HG02678 (cell line): ENCODE results near the gene OBSL1.

ENCODE experiments used
- ATAC-seq: cut with Tn5 transposase; IDR thresholded peaks from one replicate; pipeline ENCODE4 v1.9.1; 2021; ENCODE audit warnings: mild to moderate bottlenecking, moderate library complexity; ENCODE audit not compliant: unreplicated experiment

Gene OBSL1

GRCh38 chr2:219567791-219568361, 3.5 kb downstream of the OBSL1 start:
- ATAC-seq = no peak

GRCh38 chr2:219567131-219567530, 4.2 kb downstream of the OBSL1 start:
- ATAC-seq = no peak

- ATAC-seq = no peak
Measured at GRCh38 chr2:219566640-219567039, 4.7 kb downstream of the OBSL1 start.

- ATAC-seq = no peak
Measured at GRCh38 chr2:219565130-219566080, 5.9 kb downstream of the OBSL1 start.

GRCh38 chr2:219563271-219563928, 7.9 kb downstream of the OBSL1 start:
- no peak for ATAC-seq

GRCh38 chr2:219562049-219563020, 9.0 kb downstream of the OBSL1 start:
- no peak for ATAC-seq

GRCh38 chr2:219561179-219562048, 9.9 kb downstream of the OBSL1 start:
- no peak for ATAC-seq

GRCh38 chr2:219560893-219561178, 10.5 kb downstream of the OBSL1 start:
- no peak for ATAC-seq

- peak; percentile 43 for ATAC-seq
Measured at GRCh38 chr2:219560037-219560892, 11.1 kb downstream of the OBSL1 start.

- no peak for ATAC-seq
Measured at GRCh38 chr2:219559156-219559915, 12.0 kb downstream of the OBSL1 start.

- no peak for ATAC-seq
Measured at GRCh38 chr2:219557791-219558785, 13.3 kb downstream of the OBSL1 start.

GRCh38 chr2:219557320-219557719, 14.0 kb downstream of the OBSL1 start:
- ATAC-seq = no peak

- no peak for ATAC-seq
Measured at GRCh38 chr2:219556413-219556812, 14.9 kb downstream of the OBSL1 start.

- ATAC-seq = no peak
Measured at GRCh38 chr2:219555956-219556355, 15.4 kb downstream of the OBSL1 start.

GRCh38 chr2:219554350-219554749, 17.0 kb downstream of the OBSL1 start:
- ATAC-seq = no peak

GRCh38 chr2:219553463-219553963, 17.8 kb downstream of the OBSL1 start:
- no peak for ATAC-seq

- no peak for ATAC-seq
Measured at GRCh38 chr2:219553168-219553417, 18.2 kb downstream of the OBSL1 start.
